Body of pancreas (tissue), 4 donors: ENCODE measurements around the gene TOMM6.

ENCODE experiments used
- POLR2A ChIP-seq, 3 donors: fragments of 450-650 bp; IDR thresholded peaks; one replicate each; pipeline ENCODE4 v1.6.1; 2016; ENCODE audit warnings: antibody characterized with exemption in 3 of 3, mild to moderate bottlenecking in 2 of 3
- TF ChIP-seq, protein P1 (sequence below), 7 experiments: fragments of 450-650 bp in 4 of 7; fragments of 200-600 bp in 3 of 7; sonication (generic) in 3 of 7; IDR thresholded peaks; one replicate each; pipeline ENCODE4 v1.5.1; 2016 to 2019; ENCODE audit warnings: antibody characterized with exemption in 7 of 7

DNA sequence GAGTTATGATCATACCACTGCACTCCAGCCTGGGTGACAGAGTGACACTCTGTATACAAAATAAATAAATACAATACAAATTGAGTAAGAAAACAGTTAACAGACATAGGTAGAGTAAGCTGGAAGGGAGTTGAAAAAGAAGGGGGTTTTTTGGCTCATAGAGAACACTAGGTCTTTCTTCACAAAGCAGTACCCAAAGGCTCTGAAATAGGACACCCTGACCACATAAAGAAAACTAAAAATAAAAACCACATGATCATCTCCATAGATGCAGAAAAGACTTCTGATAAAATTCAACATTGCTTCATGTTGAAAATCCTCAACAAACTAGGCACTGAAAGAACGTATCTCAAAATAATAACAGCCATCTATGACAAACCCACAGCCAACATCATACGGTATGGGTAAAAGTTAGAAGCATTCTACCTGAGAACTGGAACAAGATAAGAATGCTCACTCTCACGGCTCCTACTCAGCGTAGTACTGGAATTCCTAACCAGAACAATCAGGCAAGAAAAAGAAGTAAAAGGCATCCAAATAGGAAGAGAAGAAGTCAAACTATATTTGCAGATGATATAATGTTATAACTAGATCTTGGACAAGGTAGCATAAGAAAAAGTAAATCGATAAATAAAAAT is 48.6 kb downstream of the TOMM6 start:
- TF ChIP-seq, protein P1, sequence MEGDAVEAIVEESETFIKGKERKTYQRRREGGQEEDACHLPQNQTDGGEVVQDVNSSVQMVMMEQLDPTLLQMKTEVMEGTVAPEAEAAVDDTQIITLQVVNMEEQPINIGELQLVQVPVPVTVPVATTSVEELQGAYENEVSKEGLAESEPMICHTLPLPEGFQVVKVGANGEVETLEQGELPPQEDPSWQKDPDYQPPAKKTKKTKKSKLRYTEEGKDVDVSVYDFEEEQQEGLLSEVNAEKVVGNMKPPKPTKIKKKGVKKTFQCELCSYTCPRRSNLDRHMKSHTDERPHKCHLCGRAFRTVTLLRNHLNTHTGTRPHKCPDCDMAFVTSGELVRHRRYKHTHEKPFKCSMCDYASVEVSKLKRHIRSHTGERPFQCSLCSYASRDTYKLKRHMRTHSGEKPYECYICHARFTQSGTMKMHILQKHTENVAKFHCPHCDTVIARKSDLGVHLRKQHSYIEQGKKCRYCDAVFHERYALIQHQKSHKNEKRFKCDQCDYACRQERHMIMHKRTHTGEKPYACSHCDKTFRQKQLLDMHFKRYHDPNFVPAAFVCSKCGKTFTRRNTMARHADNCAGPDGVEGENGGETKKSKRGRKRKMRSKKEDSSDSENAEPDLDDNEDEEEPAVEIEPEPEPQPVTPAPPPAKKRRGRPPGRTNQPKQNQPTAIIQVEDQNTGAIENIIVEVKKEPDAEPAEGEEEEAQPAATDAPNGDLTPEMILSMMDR (IDR thresholded peaks at IDR 0.05): no peak
- no peak for TF ChIP-seq POLR2A (IDR thresholded peaks at IDR 0.05)
